HG02840 (cell line): ENCODE measurements around the gene MEGF10.

ENCODE experiments used
- ATAC-seq: cut with Tn5 transposase; IDR thresholded peaks from one replicate; pipeline ENCODE4 v1.9.1; 2021; ENCODE audit warnings: mild to moderate bottlenecking, moderate library complexity, moderate number of reproducible peaks; ENCODE audit not compliant: unreplicated experiment, low FRiP score

The MEGF10 gene

DNA sequence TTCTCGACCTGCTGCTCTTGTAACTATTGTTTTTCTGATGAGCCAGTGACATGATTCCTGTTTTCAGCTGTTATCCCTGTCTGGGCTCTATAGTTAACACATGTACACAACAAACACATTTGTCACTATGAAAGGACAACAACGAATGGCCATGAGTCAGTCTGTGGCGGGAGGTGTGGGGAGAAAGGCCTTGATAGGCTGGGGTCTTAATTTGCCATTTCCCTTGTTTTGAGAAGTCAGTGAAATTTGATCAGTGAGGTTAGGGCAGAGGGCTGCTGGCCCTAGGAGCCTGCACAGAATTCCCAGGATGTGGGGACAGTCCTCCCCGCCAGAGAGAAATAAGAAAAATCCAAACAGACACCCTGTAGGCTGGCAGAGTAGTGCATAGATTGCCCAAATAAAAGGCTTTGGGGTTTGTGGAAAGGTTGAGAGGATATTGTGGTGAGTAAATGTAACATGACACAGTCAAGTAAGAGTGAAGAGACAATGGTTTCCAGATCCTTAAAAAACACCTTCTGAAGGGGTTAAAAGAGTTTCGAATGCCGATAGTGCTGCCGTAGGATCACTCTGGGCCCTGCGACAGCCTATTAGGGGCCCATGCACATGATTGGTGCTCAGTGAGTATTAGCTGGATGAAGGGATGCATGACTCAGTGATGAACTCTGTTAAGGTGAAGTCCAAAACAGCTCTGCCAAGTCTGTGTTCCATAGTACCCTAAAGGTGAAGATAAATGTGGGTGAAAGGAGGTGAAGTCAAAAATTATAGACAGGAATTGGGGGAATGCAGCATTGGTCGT, 115.9 kb downstream of the MEGF10 start:
- ATAC-seq, result no peak

DNA sequence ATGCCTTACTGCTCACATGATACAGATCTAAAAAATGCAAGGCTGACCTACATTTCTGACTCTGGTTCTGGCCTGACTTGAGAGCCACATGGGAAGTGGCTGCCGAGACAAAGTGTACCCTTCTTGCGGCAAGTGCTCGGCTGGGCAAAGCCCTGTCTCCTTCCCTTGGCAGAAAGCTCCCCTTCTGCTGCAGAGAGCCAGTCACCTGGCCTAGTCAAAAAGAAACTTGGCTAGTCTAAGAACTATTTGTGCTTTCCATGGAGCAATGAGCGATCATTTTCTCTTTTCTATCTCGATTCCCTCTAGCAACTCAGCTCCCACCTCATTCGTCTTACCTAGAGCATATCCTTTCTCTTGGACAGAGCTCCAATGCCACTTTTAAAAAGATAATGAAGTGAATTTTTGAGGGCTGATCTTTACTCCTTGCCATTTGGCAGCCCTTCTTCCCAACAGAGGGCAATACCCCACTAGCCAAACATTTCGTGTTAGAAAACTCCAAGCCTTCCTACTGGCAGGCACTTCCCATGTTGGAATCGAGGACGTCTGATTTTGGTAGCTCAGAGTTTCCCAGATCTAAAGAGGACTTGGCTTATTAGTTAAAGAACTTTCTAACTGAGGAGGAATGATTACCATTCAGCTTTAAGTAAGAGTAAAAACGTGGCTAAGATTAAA, 118.8 kb downstream of the MEGF10 start:
- no peak for ATAC-seq

DNA sequence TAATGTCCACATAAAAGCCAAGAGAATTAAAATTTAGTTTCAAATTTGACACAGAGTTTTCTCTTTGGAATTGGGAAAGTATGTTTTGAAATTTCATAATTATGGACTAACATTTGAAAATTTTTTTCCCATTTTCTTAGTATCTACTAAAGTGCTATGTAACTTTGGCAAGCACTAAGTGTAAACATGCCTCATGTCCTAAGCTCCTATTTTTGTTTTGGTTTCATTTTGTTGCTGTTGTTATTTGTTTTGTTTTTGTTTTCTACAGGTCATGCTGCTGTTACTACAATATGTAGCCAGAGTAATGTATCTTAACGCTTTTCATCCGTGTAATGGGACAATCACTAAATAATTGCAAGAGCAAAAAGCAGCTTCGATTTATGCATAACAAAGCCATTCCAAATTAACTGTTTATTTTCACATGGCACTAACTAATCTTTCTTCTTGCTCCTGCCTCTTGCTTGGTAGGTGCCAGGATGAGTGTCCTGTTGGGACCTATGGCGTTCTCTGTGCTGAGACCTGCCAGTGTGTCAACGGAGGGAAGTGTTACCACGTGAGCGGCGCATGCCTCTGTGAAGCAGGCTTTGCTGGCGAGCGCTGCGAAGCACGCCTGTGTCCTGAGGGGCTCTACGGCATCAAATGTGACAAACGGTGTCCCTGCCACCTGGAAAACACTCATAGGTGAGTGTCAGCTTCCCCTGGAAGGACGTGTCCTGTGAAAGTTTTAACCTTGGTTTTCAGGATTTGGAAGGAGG, 119.5 kb downstream of the MEGF10 start:
- ATAC-seq, result no peak

DNA sequence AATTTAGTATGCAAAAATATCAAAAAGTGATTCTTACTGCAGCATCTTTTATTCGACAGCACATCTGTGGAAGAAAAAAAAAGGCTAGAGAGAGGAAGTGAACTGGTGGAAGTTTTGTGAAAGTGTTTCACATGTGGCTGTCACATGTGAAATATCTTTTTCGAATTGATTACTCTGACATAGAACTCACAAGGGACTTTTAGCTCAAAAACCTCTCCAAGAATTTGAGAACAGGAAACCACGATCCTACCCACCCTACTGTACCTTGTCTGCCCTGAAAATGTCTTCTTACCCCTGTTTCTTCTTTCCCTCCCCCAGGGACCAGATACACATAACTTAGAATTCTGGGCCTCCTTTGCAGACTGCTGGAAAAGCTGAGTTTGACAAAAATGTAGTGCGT, 120.4 kb downstream of the MEGF10 start:
- no peak for ATAC-seq

DNA sequence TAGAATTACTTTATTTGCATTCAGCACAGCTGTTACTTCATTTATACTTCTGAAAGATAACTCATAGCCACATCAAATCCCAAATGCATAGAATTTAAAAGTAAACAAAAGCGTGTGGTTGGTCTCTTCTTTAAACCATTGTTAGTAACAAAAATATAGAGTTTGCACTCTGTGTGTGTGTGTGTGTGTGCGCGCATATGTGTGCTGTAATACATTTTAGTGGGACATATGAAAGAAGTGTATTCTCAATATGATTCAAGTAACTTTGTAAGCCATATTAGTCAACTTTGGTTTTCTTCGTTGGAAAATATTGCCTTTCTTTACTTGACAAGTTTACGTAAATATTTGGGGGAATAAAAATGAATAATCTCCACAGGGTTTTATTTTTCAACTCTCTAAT, 120.8 kb downstream of the MEGF10 start:
- ATAC-seq, result no peak

DNA sequence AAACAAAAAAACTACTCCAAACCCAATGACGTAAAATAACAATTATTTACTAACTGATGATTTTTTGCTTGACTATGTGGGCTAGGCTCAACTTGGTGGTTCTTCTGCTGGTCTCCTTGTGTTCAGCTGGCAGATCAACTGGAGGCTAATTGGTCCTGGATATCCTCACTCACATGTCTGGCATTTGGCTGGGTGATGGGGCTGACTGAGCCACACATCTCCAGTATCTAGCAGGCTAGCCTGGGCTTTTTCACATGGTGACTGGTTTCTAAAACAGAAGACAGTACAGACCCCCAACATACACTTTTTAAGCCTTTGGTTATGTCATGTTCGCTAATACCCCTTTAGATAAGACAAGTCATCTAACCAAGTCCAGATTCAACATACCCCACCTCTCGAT, 122.1 kb downstream of the MEGF10 start:
- ATAC-seq, result no peak

DNA sequence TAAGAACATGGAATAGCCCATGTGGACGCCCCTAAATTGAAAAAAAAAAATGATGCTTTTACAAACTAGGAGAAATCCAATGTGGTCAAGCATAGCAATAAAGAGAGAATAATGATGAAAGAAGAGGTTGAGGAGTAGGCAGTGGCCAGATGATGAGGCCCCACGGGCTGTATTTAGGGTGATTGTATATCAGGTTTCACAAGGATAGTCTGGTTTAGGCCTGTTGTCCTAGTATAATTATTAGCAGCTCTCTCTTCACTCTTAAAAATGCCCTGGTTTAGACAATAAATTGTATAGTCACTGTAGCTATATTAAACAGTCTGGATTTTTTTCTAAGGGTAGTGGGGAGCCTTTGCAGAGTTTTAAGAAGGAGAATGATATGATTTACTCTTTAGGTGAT, 124.4 kb downstream of the MEGF10 start:
- ATAC-seq, result no peak

DNA sequence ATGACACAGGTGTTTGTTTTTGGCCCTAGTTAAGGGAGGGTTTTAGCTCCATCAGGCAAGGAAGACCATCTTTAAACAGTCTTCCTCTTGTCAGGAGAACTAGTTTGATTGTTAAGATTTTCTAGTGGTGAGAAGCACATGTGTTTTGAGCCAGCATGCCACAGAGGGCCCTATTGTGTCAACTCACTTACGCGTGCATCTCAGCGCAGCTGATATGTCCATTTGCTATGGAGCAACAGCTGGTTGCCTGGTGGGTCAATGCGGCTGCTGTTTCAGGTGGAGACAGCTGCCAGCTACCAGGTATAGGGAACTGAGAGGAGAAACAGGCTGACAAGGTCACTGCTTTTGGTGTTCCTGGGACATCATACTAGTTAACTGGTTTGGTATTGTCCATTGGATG, 126.3 kb downstream of the MEGF10 start:
- ATAC-seq, result no peak

DNA sequence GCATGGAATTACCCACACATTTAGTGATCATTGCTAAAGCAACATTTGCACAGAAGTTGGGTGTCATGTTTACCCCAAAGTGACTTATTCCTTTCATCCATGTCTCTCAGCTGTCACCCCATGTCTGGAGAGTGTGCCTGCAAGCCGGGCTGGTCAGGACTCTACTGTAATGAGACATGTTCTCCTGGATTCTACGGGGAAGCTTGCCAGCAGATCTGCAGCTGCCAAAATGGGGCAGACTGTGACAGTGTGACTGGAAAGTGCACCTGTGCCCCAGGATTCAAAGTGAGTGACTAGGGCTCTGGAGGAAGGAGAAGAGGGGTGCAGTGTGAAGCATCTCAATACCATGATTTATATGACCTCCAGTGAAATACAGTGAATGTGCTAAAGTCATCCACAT, 126.9 kb downstream of the MEGF10 start:
- no peak for ATAC-seq

DNA sequence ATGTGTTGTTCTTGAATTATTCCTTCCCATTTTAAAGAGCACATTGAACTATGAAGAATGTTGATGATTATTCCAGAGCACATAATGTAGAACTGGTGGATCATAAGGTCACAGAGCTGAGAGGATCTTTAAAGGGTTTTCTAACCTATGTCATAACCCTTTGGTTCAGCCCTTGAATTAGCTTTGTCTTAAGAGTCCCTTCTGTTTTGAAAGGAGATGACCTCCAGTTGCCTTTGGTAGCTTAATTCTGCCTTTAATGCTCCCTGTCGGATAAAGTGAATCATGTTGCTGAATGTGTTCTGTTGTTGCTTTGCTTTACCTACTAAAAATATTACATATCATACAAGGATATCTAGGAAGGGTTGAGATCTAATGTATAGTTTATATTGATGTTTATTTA, 127.8 kb downstream of the MEGF10 start:
- no peak for ATAC-seq

DNA sequence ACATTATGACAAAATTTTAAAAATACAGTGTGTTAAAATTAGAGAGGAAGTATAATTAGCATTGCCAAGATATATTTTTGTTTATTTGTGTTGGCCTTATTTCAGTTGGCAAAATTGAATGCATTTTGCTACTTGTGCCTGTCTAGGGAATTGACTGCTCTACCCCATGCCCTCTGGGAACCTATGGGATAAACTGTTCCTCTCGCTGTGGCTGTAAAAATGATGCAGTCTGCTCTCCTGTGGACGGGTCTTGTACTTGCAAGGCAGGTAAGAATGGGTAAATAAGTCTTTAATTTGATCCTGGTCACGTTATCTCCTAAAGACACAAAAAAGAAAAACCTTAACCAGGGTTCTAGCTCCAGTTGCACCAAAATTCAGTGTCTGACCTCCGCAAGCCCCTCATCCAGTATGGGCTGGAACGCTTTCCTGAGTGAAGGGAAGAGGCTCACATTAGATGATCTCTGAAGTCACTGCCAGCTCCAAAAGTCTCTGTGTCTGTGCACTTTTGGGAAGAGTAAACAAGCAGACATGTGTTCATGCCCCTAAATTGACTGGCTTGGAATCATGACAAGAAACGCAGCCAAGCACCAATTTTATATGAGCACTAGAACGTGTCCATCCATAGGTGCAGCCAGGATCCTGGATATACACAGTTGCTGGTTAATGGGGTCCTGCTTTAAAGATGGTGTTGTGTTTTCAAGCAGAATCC, 128.5 kb downstream of the MEGF10 start:
- no peak for ATAC-seq

DNA sequence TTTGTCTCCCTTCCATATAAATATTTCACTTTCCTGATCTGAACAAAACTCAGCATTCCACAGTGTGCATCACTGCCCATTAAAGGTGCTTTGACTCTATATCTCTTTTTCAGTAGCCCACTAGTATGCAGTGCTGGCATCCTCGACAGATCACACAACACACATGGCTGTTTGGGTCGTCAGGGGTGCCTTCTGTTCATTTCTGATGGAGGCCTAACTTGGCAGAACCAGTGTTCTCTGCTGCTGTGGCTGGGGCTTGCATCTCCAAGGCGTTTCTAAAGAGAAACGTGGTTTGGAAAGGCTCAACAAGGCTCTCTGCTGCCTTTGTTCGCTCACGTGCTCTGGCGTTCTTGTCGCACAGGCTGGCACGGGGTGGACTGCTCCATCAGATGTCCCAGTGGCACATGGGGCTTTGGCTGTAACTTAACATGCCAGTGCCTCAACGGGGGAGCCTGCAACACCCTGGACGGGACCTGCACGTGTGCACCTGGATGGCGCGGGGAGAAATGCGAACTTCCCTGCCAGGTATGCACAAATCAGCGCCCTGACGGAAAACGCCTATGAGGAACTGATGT, 129.2 kb downstream of the MEGF10 start:
- no peak for ATAC-seq

DNA sequence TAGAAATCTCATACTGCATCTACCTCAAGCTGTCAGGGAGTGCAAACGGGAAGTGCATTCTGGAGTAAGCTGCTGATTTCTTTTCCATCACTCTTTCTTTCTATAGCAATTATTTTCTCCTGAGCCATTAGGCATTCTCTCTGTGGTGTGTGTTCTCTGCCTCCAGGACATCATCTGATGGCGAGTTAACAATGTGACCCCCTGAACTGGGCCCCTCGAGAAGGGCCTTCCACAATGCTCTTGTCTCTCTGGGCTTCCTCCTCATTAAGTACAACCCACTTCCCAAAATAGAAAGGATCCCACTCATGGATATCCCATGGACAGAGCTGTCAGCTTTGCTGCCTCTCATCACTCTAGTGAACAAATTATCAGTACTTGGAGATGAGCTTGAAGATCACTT, 130.2 kb downstream of the MEGF10 start:
- ATAC-seq, result no peak

DNA sequence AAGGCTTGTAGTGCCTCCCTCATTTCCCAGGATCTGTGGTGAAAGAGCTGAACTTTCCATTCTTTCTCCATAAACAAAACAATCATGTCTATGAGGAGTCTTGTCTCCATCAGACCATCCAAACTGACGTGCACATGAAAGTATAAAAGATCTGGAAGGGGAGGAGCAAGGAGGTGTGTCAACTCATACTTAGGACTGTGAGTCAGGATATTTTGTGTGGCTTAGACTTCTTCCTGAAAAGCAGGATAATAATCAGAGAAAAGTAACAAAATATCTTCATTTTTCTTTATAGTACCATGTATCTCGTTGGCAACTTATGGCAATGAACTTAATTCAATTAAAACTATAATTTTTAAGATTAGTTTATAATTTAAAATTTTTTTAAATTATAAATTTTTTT, 130.9 kb downstream of the MEGF10 start:
- no peak for ATAC-seq

DNA sequence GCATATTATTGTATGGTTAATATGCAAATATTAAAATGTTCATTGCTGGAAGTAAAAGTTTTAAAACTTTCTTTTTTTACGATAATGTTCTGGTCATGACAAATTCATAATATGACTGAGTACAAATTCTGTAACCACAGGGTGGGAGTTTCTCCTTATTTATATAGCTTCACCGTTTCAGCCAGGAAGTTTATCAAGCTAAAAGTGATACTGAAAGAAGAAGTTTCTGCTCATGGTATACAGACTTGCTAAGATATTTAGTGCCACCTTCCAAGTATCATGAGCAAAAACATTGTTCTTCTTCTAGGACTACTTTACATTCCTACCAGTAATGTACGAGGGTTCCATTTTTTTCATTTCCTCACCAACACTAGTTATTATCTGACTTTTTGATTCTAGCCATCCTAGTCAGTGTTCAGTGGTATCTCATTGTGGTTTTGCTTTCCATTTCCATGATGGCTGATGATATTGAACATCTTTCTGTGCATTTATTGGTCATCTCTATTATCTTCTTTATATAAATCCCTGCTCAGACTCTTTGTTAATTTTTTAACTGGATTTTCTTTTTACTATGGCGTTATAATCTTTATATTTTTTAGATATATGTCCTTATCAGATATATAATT, 132.7 kb downstream of the MEGF10 start:
- ATAC-seq, result peak; percentile 61

DNA sequence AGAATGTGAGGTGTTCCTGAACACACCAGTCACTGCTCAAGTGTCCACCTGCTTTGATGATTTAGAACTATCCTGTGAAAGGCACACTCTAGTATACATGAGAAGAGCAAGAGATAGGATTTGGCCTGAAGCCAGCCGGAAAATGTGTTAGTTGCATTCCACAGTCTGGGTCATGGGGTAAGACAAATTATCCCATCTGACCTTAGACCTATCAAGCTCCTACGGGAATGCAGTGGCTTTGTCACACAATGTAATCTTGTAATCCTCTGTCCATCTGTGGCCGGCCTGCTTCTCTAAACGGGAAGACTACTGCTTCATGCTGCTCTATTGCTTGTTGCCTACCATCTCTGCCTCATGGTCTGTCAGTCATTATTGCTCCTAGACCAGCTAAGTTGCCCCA, 134.4 kb downstream of the MEGF10 start:
- no peak for ATAC-seq

DNA sequence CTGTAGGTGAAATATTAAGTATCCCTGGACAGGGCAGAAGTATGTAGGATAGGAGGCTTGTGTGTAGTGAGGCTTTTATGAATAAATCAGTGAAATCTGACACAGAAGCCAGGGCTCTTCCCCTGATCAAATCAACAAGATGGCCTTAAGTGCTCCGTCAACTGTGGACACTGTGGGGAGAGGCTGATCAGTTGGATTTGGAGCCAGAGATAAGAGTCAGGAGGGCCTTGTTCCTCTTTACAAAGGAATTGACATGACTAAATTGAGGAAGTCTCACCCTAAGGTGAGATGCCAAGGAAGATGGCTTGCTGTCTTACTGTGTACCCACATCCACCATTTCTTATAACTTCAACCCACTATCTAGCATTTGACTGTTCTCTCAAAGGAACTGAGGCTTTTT, 135.3 kb downstream of the MEGF10 start:
- ATAC-seq, result no peak

DNA sequence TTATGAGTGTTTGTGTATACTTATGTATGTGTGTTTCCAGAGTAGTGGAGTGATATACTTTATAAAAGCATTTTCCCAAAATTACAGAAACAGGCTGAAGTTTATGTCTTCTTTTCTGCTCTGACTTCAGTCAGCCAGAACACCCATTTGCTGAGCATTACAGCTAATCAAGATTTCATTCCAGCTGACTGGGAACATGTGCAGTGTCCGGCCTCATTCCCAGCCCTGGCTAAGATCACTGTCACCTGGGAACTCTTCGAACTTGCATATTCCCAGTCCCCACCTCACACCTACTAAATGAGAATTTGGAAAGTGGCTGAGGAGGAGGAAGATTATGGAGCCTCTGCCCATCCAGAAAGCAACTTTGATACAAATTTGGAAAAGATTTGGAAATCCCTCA, 136.1 kb downstream of the MEGF10 start:
- ATAC-seq, result no peak

DNA sequence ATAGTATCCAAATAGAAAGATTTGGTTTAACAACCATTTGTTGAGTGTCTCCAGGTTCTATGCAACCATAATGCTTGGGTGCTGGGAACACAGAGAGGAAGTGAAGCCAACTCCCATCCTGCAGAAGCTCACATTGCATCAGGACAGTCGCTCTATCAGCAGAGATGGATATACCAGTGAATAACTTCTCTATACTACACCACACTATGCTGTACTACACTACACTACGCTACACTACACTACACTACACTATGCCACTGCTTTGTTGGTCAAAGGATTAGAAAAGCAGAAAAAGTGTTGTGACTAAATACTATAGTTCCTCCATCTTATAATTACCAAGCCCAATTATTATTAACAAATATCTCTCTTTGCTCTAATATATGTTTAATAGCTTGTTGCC, 137.7 kb downstream of the MEGF10 start:
- no peak for ATAC-seq

DNA sequence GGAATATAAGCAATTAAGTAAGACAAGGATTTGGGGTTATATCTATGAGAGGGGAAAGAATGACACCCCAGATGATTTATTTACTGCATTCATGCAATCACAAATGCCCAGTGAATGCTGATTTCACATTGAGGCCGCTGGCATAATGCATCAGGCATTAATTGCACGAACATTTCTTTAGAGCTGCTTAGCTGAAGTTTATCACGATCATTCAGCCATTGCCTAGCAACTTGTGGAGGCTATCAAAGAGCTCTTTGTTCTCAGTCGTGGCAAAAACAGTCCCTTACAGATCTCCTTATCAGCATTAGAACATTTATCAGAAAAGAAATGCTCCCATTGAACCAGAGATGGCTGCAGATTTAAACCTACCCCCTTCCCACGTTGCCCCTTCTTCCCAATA, 138.2 kb downstream of the MEGF10 start:
- no peak for ATAC-seq
